ENCODE measurements around the gene L1TD1. TPM values are rescaled to one million over a fixed set of nuclear protein-coding genes. Genes with fewer than 3 reads are reported as not detected.
"Not testable (repeated sequence)": the region's sequence is repeated elsewhere in the genome, so short reads cannot be mapped to it uniquely, and the experiment has no call there.

The L1TD1 gene, protein sequence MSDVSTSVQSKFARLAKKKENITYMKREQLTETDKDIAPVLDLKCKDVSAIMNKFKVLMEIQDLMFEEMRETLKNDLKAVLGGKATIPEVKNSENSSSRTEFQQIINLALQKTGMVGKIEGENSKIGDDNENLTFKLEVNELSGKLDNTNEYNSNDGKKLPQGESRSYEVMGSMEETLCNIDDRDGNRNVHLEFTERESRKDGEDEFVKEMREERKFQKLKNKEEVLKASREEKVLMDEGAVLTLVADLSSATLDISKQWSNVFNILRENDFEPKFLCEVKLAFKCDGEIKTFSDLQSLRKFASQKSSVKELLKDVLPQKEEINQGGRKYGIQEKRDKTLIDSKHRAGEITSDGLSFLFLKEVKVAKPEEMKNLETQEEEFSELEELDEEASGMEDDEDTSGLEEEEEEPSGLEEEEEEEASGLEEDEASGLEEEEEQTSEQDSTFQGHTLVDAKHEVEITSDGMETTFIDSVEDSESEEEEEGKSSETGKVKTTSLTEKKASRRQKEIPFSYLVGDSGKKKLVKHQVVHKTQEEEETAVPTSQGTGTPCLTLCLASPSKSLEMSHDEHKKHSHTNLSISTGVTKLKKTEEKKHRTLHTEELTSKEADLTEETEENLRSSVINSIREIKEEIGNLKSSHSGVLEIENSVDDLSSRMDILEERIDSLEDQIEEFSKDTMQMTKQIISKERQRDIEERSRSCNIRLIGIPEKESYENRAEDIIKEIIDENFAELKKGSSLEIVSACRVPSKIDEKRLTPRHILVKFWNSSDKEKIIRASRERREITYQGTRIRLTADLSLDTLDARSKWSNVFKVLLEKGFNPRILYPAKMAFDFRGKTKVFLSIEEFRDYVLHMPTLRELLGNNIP
- 0.95 TPM for total RNA-seq
- polyA plus RNA-seq: 0.29 TPM

DNA sequence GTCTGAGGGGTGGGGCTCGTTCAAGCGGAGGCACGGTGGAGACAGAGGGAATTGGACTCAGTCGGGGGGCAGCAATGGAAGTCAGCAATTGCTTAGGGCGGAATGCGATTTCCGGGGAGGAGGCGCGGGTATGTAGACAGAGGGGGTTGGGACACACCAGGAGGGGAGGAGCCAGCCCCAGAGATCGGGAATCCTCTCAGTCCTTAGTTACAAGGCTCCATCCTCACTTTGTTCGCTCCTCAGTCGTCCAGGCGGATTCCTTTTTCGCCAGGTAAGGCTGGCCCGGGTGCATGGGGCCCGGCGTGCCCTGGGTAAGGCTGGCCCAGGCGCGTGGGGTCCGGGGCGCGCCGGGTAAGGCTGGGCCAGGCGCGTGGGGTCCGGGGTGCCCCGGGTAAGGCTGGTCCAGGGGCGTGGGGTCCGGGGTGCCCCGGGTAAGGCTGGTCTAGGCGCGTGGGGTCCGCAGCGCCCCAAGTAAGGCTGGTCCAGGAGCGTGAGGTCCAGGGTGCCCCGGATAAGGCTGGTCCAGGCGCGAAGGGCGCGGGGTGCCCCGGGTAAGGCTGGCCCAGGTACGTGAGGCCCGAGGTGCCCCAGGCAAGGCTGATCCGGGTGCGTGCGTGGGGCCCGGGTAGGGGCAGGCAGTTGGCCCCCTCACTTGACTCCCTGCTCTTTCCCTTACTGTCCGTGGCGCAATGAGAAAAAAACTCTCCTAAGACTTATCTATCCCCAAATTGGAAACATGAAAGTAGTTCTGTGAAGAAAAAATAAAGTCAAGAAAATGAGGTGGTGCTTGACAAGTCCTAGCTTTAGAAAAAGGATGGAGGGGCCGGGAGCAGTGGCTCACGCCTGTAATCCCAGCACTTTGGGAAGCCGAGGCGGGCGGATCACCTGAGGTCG lies at the start of gene L1TD1:
L1TD1 (plus strand) TSS at position 199 of the 894 bp plus-strand sequence. CDS start 11,780 bp downstream, outside the sequence.
- H3K4me3 ChIP-seq (ENCODE audit: low read depth, low read length): no peak within 1 kb of the TSS
- H3K36me3 ChIP-seq (ENCODE audit: insufficient read depth): no peaks in the 10 kb centered on the region
- H3K4me1 ChIP-seq (ENCODE audit: insufficient read depth): no peaks in the 10 kb centered on the region
- DNase-seq (ENCODE audit: extremely low spot score): no peak
- WGBS: 9% methylated on average over 55 of the region's 55 CpGs
- H3K27ac ChIP-seq (ENCODE audit: low read depth): no peak within 1 kb of the TSS

DNA sequence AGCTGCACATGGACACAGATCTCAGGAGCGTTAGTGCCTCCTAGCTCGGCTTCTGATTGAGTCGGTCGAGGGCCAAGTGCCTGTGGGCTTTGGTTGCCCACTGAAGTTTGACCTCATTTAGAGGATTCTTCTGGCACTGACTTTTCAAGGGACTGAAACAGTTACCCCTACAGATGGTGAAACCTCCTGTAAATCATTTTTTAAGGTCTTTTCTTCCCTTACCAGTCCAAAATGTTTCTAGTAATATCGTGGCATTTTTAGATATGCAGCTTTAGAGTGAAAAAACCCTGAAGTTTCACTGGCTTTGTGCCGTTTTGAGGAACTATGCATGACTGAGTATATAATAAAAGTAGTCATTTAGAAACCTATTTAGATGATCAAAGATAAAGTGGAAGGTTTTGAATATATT lies 34.7 kb upstream of the L1TD1 start:
- Histone ChIP-seq H3K4me3 (ENCODE audit: low read depth, low read length) (no peak overlapping the region), H3K4me1 (ENCODE audit: insufficient read depth) (no peaks in the 10 kb centered on the region), H3K36me3 (ENCODE audit: insufficient read depth) (no peaks in the 10 kb centered on the region), H3K27ac (ENCODE audit: low read depth) (no peak overlapping the region)
- WGBS: 78% methylated on average over 6 of the region's 6 CpGs
- DNase-seq (ENCODE audit: extremely low spot score): no peak

DNA sequence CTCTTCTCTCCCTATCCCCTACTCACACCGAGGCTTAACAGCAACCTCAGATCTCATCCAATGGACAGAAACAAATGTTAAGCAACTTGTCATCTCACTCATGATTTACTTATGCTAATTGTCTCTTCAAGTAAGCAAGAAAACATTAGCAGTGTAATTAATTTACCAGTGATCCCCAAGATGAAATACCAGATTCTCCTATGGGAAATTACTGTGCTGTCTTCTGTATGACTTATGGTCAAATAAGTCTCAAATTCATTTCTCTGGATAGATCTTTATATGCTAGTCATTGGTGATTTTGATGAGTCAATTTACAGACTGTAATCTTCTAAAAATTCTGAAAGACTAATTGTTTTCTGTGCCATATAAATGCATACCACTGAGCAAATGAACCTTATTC lies 32.9 kb upstream of the L1TD1 start:
- H3K36me3 ChIP-seq (ENCODE audit: insufficient read depth): no peaks in the 10 kb centered on the region
- DNase-seq (ENCODE audit: extremely low spot score): no peak
- no peak overlapping the region for H3K27ac ChIP-seq (ENCODE audit: low read depth)
- no peaks in the 10 kb centered on the region for H3K4me1 ChIP-seq (ENCODE audit: insufficient read depth)
- 92% methylated on average over 1 of the region's 1 CpG for WGBS
- no peak overlapping the region for H3K4me3 ChIP-seq (ENCODE audit: low read depth, low read length)

DNA sequence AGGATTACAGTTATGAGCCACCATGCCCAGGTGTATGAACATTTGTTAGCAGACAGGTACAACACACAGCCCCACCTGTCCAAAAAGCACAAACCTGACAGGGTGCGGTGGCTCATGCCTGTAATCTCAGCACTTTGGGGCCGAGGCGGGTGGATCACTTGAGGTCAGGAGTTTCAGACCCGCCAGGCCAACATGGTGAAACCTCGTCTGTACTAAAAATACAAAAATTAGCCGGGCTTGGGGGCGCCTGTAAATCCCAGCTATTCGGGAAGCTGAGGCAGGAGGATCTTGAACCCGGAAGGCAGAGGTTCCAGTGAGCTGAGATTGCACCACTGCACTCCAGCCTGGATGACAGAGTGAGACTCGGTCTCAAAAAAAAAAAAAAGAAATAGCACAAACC lies 24.3 kb upstream of the L1TD1 start:
- not testable (repeated sequence) for H3K36me3 ChIP-seq (ENCODE audit: insufficient read depth); H3K4me1 ChIP-seq (ENCODE audit: insufficient read depth); H3K4me3 ChIP-seq (ENCODE audit: low read depth, low read length); H3K27ac ChIP-seq (ENCODE audit: low read depth); DNase-seq (ENCODE audit: extremely low spot score)
- WGBS: 90% methylated on average over 10 of the region's 10 CpGs

DNA sequence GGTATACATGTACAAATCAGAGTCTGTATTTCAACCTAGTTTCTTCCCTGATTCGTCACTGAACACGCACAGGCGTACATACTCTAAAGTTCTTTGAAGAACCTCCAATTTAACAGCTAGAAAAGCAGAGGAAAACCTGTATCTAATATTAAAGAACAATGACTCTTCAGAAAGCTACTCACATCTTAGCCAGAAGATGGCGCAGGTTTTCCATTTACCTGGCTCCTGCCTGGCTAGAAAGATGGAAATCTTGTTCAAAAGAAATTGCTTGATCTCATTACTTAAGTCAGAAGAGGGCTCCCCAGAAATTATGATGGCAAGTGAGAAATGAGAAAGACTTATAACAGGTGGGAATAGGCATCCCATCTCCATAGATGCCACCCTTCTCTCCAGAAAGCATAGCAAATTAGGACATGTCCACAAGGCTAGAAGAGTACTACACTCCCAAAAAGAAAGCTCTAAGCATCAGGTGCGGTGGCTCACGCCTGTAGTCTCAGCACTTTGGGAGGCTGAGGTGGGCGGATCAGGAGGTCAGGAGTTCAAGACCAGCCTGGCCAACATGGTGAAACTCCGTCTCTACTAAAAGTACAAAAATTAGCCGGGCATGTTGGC lies 19.0 kb upstream of the L1TD1 start:
- Histone ChIP-seq H3K27ac (ENCODE audit: low read depth) (no peak overlapping the region), H3K4me3 (ENCODE audit: low read depth, low read length) (no peak overlapping the region), H3K36me3 (ENCODE audit: insufficient read depth) (no peaks in the 10 kb centered on the region), H3K4me1 (ENCODE audit: insufficient read depth) (no peaks in the 10 kb centered on the region)
- 51% methylated on average over 9 of the region's 9 CpGs for WGBS
- peak; percentile 21 for DNase-seq (ENCODE audit: extremely low spot score)

DNA sequence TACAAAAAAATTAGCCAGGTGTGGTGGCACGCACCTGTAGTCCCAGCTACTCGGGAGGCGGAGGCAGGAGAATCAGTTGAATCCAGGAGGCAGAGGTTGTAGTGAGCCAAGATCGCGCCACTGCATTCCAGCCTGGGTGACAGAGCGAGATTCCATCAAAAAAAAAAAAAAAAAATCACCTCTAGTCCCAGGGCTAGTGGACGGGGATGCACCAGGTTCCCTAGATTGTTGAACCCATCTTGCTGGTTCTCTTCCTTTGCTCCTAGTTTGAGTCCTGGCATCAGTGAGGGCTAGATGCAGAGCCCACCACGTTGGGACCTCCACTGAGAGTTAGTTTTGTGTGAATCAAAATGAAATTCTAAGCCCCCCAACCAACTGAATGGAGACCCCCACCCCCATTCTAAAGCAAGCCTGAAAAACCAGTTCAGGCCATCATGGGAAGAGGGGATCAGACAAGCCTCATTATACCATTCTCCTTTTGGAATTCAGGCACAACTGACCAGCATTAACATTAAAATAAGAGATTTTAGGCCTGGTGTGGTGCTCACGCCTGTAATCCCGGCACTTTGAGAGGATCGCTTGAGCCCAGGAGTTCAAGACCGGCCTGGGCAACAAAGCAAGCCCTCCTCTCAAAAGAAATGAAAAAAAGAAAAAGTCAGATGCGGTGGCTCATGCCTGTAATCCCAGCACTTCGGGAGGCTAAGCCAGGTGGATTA lies 17.9 kb upstream of the L1TD1 start:
- Histone ChIP-seq H3K36me3 (ENCODE audit: insufficient read depth) (no peaks in the 10 kb centered on the region), H3K4me1 (ENCODE audit: insufficient read depth) (no peaks in the 10 kb centered on the region), H3K27ac (ENCODE audit: low read depth) (no peak overlapping the region), H3K4me3 (ENCODE audit: low read depth, low read length) (no peak overlapping the region)
- DNase-seq (ENCODE audit: extremely low spot score): no peak
- 85% methylated on average over 14 of the region's 14 CpGs for WGBS

DNA sequence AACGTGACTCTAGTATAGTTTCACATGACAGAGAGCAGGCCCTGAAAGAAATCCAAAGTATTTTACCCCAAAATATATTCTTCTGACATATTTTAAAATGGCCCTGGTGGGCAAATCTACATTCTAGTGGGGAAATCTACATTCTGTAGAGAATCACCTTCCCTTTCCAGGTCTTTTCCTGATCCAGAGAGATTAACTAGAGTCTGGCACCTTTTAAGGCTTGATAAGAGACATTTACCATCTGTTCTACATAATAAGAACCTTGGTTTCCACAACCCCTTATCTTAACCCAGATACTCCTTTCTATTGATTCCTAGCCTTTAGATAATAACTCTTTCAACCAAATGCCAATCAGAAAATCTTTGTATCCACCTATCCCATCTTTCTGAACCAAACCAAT lies 17.0 kb upstream of the L1TD1 start:
- no peak overlapping the region for H3K4me3 ChIP-seq (ENCODE audit: low read depth, low read length)
- H3K27ac ChIP-seq (ENCODE audit: low read depth): no peak overlapping the region
- 67% methylated on average over 1 of the region's 1 CpG for WGBS

DNA sequence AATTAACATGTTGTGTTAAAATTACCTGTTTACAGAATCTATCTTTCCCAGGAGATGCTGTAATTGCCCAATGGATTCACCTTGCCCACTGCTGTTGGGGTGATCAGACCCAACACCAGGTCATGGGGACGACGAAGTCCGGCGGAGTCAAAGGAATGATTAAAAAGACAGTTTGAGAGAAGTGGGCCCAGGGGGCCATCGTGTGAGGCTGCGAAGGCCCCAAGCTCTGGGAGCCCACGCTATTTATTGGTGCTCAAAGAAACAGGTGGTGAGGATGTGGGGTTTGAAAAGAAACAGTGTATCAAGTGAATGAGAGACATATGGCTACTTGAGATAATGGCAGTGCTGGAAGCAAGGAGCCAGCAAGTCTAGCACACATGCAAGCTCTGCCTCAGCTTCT lies 16.3 kb upstream of the L1TD1 start:
- 87% methylated on average over 7 of the region's 7 CpGs for WGBS

More for the DNA sequence above, 17.0 kb upstream of the L1TD1 start:
- DNase-seq (ENCODE audit: extremely low spot score): no peak
- no peaks in the 10 kb centered on the region for H3K36me3 ChIP-seq (ENCODE audit: insufficient read depth)
- no peaks in the 10 kb centered on the region for H3K4me1 ChIP-seq (ENCODE audit: insufficient read depth)

DNA sequence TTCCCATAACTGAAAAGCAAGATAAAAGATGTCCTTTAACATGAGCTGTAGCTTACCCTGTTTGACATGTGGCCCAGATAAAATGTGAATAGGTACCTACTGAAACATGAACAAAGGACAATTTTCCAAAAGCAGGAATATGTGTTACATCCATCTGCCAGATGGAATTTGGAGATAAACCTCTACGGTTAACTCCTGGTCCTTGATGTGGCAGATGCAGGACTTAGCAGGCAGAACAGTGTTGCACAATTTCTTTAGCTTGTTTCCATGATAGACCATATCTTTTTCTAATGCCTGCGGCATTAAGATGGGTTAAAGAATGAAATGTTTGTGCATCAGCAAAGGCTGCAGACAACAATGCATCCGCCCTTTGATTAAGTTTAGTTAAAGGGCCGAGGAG lies 14.6 kb upstream of the L1TD1 start:
- WGBS: 67% methylated on average over 4 of the region's 4 CpGs
- not testable (repeated sequence) for H3K36me3 ChIP-seq (ENCODE audit: insufficient read depth); H3K4me1 ChIP-seq (ENCODE audit: insufficient read depth); H3K27ac ChIP-seq (ENCODE audit: low read depth); H3K4me3 ChIP-seq (ENCODE audit: low read depth, low read length); DNase-seq (ENCODE audit: extremely low spot score)

More for the DNA sequence above, 16.3 kb upstream of the L1TD1 start:
- DNase-seq (ENCODE audit: extremely low spot score): no peak
- Histone ChIP-seq H3K4me1 (ENCODE audit: insufficient read depth) (no peaks in the 10 kb centered on the region), H3K4me3 (ENCODE audit: low read depth, low read length) (no peak overlapping the region), H3K36me3 (ENCODE audit: insufficient read depth) (no peaks in the 10 kb centered on the region), H3K27ac (ENCODE audit: low read depth) (no peak overlapping the region)

DNA sequence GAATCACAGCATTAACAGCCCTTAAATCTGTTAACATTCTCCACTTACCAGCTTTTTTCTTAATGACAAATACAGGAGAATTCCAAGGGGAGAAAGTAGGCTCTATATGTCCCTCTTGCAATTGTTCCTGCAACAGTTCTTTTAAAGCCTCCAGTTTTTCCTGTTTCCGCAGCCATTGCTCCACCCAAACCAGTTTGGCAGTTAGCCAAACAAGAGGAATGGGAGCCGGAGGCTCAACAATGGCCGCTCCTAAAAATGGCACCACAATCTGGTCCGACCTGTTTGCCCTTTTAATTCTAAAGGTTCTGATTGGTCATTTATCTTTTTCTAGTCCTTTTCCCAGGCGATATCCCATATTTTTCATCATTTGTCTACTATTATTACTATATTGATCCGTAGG lies 14.0 kb upstream of the L1TD1 start:
- WGBS: 64% methylated on average over 6 of the region's 6 CpGs
- peak; percentile 43 for DNase-seq (ENCODE audit: extremely low spot score)

DNA sequence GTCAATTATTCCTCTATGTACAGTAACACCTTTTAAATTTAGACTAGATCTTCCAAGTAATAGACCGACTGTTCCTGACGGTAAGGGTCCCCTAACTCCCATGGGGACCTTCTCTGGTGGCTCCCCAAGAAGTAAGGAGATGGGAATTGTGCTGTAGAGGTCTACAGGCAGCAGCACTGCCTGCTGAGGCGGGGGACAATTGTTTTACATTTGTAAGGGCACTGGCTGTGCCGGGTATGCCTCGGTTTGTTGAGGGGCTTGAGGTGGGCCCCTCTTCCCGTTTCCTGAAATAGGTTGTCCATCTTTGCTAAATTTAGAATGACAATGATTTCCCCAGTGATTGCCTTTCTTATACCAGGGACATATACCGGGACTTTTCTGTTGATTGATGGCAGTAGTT lies 13.1 kb upstream of the L1TD1 start:
- no peak for DNase-seq (ENCODE audit: extremely low spot score)
- 77% methylated on average over 7 of the region's 7 CpGs for WGBS

More for the DNA sequence above, 14.0 kb upstream of the L1TD1 start:
- Histone ChIP-seq H3K4me3 (ENCODE audit: low read depth, low read length) (no peak overlapping the region), H3K36me3 (ENCODE audit: insufficient read depth) (no peaks in the 10 kb centered on the region), H3K27ac (ENCODE audit: low read depth) (no peak overlapping the region), H3K4me1 (ENCODE audit: insufficient read depth) (no peaks in the 10 kb centered on the region)

DNA sequence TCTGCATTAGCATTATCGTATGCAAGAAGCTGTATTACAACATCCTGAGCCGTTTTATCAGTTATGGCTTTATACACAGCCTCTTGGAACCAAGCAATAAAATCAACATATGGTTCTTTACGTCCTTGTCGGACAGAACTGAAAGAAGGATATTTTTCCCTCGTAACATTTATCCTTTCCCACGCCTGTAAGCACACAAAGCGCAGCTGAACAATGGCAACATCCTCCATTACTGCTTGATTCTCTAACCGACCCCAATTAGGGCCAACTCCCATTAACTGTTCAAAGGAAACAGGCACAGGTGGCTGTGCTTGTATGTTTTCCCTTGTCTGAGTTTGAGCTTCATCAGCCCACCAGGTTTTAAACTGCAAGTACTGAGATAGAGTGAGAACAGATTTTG lies 12.5 kb upstream of the L1TD1 start:
- WGBS: 53% methylated on average over 8 of the region's 8 CpGs
- not testable (repeated sequence) for DNase-seq (ENCODE audit: extremely low spot score); H3K36me3 ChIP-seq (ENCODE audit: insufficient read depth); H3K4me1 ChIP-seq (ENCODE audit: insufficient read depth); H3K27ac ChIP-seq (ENCODE audit: low read depth); H3K4me3 ChIP-seq (ENCODE audit: low read depth, low read length)

More for the DNA sequence above, 13.1 kb upstream of the L1TD1 start:
- H3K36me3 ChIP-seq (ENCODE audit: insufficient read depth): no peaks in the 10 kb centered on the region
- H3K4me1 ChIP-seq (ENCODE audit: insufficient read depth): no peaks in the 10 kb centered on the region
- H3K4me3 ChIP-seq (ENCODE audit: low read depth, low read length): no peak overlapping the region
- H3K27ac ChIP-seq (ENCODE audit: low read depth): no peak overlapping the region
